ENCODE measurements around the gene CACNG8. TPM values are rescaled to one million over a fixed set of nuclear protein-coding genes. Genes with fewer than 3 reads are reported as not detected.

CACNG8 gene
- total RNA-seq, 4 donors from 2014 or later: not detected

GRCh38 chr19:53981376-53981951 lies 18.7 kb downstream of the CACNG8 start:
- peaks cover 13% of the 10 kb centered on the region for H3K27me3 ChIP-seq

GRCh38 chr19:53982001-53982451 lies 19.3 kb downstream of the CACNG8 start:
- Histone ChIP-seq H3K9me3 (no peaks in the 10 kb centered on the region), H3K27ac (no peak overlapping the region), H3K36me3 (no peaks in the 10 kb centered on the region), H3K27me3 (peaks cover 13% of the 10 kb centered on the region), H3K4me1 (peaks cover 0 to 22% of the 10 kb centered on the region in 2 donors), H3K4me3 (replicated peaks in 1 of 3) (peak overlapping the region in 1 of 3 donors; percentile 14)
- no peak for TF ChIP-seq POLR2A (IDR thresholded peaks at IDR 0.05)
- 20% methylated on average over 1 to 4 of the region's 62 CpGs for WGBS, 2 donors
- intact Hi-C loops (cut with DNase I): no loop called here
- no peak for DNase-seq

More at GRCh38 chr19:53981376-53981951, 18.7 kb downstream of the CACNG8 start:
- Histone ChIP-seq H3K4me1 (peaks cover 0 to 22% of the 10 kb centered on the region in 2 donors), H3K27ac (no peak overlapping the region), H3K9me3 (no peaks in the 10 kb centered on the region), H3K36me3 (no peaks in the 10 kb centered on the region), H3K4me3 (replicated peaks in 1 of 3) (peak overlapping the region in 1 of 3 donors; percentile 14)
- TF ChIP-seq POLR2A (IDR thresholded peaks at IDR 0.05) (no peak), CTCF (IDR thresholded peaks at IDR 0.05) (no peak)
- 59 to 72% methylated on average over 10 to 11 of the region's 13 CpGs for WGBS, 2 donors
- intact Hi-C loops (cut with DNase I): no loop called here
- DNase-seq: no peak

GRCh38 chr19:53982611-53983010 lies 19.9 kb downstream of the CACNG8 start:
- H3K4me1 ChIP-seq: peaks cover 0 to 22% of the 10 kb centered on the region in 2 donors
- H3K36me3 ChIP-seq: no peaks in the 10 kb centered on the region
- no peak overlapping the region for H3K4me3 ChIP-seq (replicated peaks in 1 of 3)
- H3K27me3 ChIP-seq: peaks cover 13% of the 10 kb centered on the region
- peak; percentile 13 to 24 for DNase-seq
- H3K27ac ChIP-seq: no peak overlapping the region
- TF ChIP-seq POLR2A (IDR thresholded peaks at IDR 0.05): no peak
- no peak for TF ChIP-seq CTCF (IDR thresholded peaks at IDR 0.05)
- intact Hi-C loops (cut with DNase I): no loop called here
- WGBS, 2 donors: no CpG with 5 or more reads among the region's 61 CpGs
- no peaks in the 10 kb centered on the region for H3K9me3 ChIP-seq

GRCh38 chr19:53983457-53984289 lies 20.9 kb downstream of the CACNG8 start:
- DNase-seq: no peak
- no peaks in the 10 kb centered on the region for H3K9me3 ChIP-seq
- no peak overlapping the region for H3K27ac ChIP-seq
- 83 to 85% methylated on average over 24 of the region's 24 CpGs for WGBS, 2 donors
- no peak for TF ChIP-seq CTCF (IDR thresholded peaks at IDR 0.05)
- TF ChIP-seq POLR2A (IDR thresholded peaks at IDR 0.05): no peak
- H3K4me1 ChIP-seq: peaks cover 0 to 14% of the 10 kb centered on the region in 2 donors
- H3K27me3 ChIP-seq: peaks cover 13% of the 10 kb centered on the region
- intact Hi-C loops (cut with DNase I): no loop called here
- H3K36me3 ChIP-seq: no peaks in the 10 kb centered on the region
- H3K4me3 ChIP-seq (replicated peaks in 1 of 3): no peak overlapping the region

- H3K4me3 ChIP-seq (replicated peaks in 1 of 3): no peak overlapping the region
- no peak overlapping the region for H3K27ac ChIP-seq
- no peaks in the 10 kb centered on the region for H3K36me3 ChIP-seq
- DNase-seq: no peak
- H3K9me3 ChIP-seq: no peaks in the 10 kb centered on the region
- TF ChIP-seq CTCF (IDR thresholded peaks at IDR 0.05): no peak
- no peak for TF ChIP-seq POLR2A (IDR thresholded peaks at IDR 0.05)
- intact Hi-C loops (cut with DNase I): no loop called here
- WGBS, 2 donors: 73 to 75% methylated on average over 6 of the region's 6 CpGs
- peaks cover 0 to 8% of the 10 kb centered on the region in 2 donors for H3K4me1 ChIP-seq
- H3K27me3 ChIP-seq: peaks cover 11% of the 10 kb centered on the region
Observed at GRCh38 chr19:53985863-53986262, 23.1 kb downstream of the CACNG8 start.

All from thyroid gland (tissue), 4 donors.